Measurements from ENCODE around the gene ACP7. TPM values are rescaled to one million over a fixed set of nuclear protein-coding genes. Genes with fewer than 3 reads are reported as not detected.

Gene ACP7
- total and polyA plus RNA-seq, 2 of the 8 experiments (the other 6 are each of a cell fraction or from before 2014, with no cell fraction given): 0.27 to 0.50 TPM

- Histone ChIP-seq H2AFZ (ENCODE audit: low read length) (no peak overlapping the region), H2BK20ac (ENCODE audit: low read length) (no peak overlapping the region), H2BK12ac (ENCODE audit: low read depth, low read length) (no peak overlapping the region), H4K8ac (ENCODE audit: extremely low read depth, insufficient read depth, low read length) (no peak overlapping the region), H3K23ac (ENCODE audit: insufficient read length) (no peak overlapping the region), H3K9ac (replicated peaks in 1 of 4; ENCODE audit: extremely low read depth in 1 of 4, low read depth in 3 of 4, low read length in 3 of 4) (no peak overlapping the region), H3K4me3 (ENCODE audit: extremely low read depth in 1 of 4, insufficient read depth in 2 of 4, low read depth in 3 of 4, low read length in 4 of 4) (no peak overlapping the region), H3K18ac (ENCODE audit: extremely low read depth, low read length) (no peak overlapping the region), H3K79me2 (ENCODE audit: control insufficient read depth in 1 of 2, insufficient read depth in 2 of 2, low read length in 2 of 2) (peaks cover 0 to 51% of the 10 kb centered on the region in 2 experiments; a peak in 1 of 4 replicates), H4K5ac (ENCODE audit: insufficient read length, low read depth, low read length) (no peak overlapping the region), H3K79me1 (ENCODE audit: low read depth, low read length) (peaks cover 41% of the 10 kb centered on the region), H3K36me3 (ENCODE audit: control insufficient read depth in 2 of 4, insufficient read depth in 4 of 4, low read length in 3 of 4) (no peaks in the 10 kb centered on the region; a peak in 2 of 8 replicates), H3K27me3 (replicated peaks in 1 of 4; ENCODE audit: control insufficient read depth in 3 of 4, extremely low read depth in 1 of 4, insufficient read depth in 3 of 4, low read length in 3 of 4) (peaks cover 0 to 1% (median 0%) of the 10 kb centered on the region in 4 experiments; a peak in 1 of 7 replicates), H3K14ac (ENCODE audit: insufficient read length) (no peak overlapping the region), H3K4me1 (replicated peaks in 1 of 4; ENCODE audit: control insufficient read depth in 3 of 4, insufficient read depth in 4 of 4, low read length in 3 of 4) (peaks cover 4 to 39% (median 22%) of the 10 kb centered on the region in 4 experiments), H3K27ac (ENCODE audit: low read depth, low read length) (no peak overlapping the region), H4K20me1 (replicated peaks in 1 of 2; ENCODE audit: control insufficient read depth in 1 of 2, insufficient read depth in 2 of 2, low read length in 2 of 2) (peaks cover 22 to 37% of the 10 kb centered on the region in 2 experiments), H3K4me2 (ENCODE audit: insufficient read depth in 1 of 2, low read depth in 2 of 2, low read length in 2 of 2) (no peak overlapping the region), H2BK120ac (replicated peaks; ENCODE audit: low read depth, low read length) (no peak overlapping the region), H2BK15ac (ENCODE audit: low read length) (no peak overlapping the region), H2BK5ac (ENCODE audit: low read depth, low read length) (no peak overlapping the region), H3K9me3 (ENCODE audit: insufficient read depth in 2 of 2, low read depth in 1 of 2, low read length in 1 of 2) (no peaks in the 10 kb centered on the region), H2AK5ac (ENCODE audit: low read depth, low read length) (no peak overlapping the region), H3K4ac (replicated peaks; ENCODE audit: insufficient read length, low read depth, low read length) (no peak overlapping the region), H3K56ac (replicated peaks; ENCODE audit: insufficient read length, low read depth, low read length) (no peak overlapping the region), H4K91ac (replicated peaks; ENCODE audit: insufficient read length, low read length) (no peak overlapping the region), H3K23me2 (ENCODE audit: low read depth, low read length) (peaks cover 3% of the 10 kb centered on the region; the same call in 1 of the 2 replicates)
- CTCF ChIA-PET (ENCODE audit: partially characterized antibody): no interaction called here
- WGBS, 2 experiments (ENCODE audit: extremely low coverage in 1 of 2, insufficient coverage in 1 of 2, insufficient read length in 1 of 2, insufficient replicate concordance in 2 of 2, low coverage in 1 of 2, low lambda C conversion rate in 2 of 2, missing lambda C conversion rate in 1 of 2): 89% methylated on average over 11 of the region's 12 CpGs; no CpG with 5 or more reads in 1 of the 2 experiments
- DNase-seq (ENCODE audit: low read depth in 1 of 2, low spot score in 2 of 2) (no peak), FAIRE-seq (no peak)
- POLR2A ChIA-PET (ENCODE audit: partially characterized antibody): no interaction called here
- no peak for TF ChIP-seq RNF2 (IDR thresholded peaks at IDR 0.05; ENCODE audit: borderline replicate concordance, low read depth, low read length, missing control alignments, poor library complexity, severe bottlenecking)
Observed at GRCh38 chr19:39158646-39159260, 74.6 kb downstream of the ACP7 start.
